ENCODE results near the gene SORBS2. TPM values are rescaled to one million over a fixed set of nuclear protein-coding genes. Genes with fewer than 3 reads are reported as not detected.

Gene SORBS2
- total and polyA plus RNA-seq, 4 experiments from 2014 or later, result not detected

DNA sequence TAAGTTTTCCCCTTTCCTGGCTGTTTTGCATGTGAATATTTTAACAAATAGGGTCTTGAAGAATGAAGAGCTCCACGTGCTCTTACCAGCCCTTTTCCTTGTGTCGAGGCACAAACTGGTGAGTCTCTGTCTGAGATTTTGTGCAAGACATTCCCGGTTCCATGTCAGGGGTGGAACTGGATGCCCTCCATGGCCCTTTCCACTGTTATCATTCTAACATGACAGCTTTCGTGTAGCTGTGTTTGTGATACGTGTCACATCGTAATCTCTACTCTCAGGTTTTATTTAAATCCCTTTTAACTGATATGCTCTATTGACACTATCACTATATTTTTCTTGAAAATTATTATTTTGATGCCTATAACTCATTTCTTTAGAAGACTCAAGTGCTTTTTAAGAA lies 130.4 kb downstream of the SORBS2 start:
- intact Hi-C loops (cut with micrococcal nuclease), result no loop called here
- Histone ChIP-seq H3K4me3 (ENCODE audit: low read length in 2 of 2) (no peak overlapping the region), H3K27me3 (ENCODE audit: insufficient read depth, low read length) (no peaks in the 10 kb centered on the region), H3K27ac (ENCODE audit: low read depth, low read length) (no peak overlapping the region), H3K4me1 (ENCODE audit: insufficient read depth, low read length) (no peaks in the 10 kb centered on the region), H3K36me3 (ENCODE audit: insufficient read depth, low read length) (no peaks in the 10 kb centered on the region), H3K9me3 (ENCODE audit: control insufficient read depth in 1 of 2, low read length in 2 of 2) (no peaks in the 10 kb centered on the region)
- CTCF ChIA-PET (ENCODE audit: partially characterized antibody), result no interaction called here
- POLR2A ChIA-PET (ENCODE audit: partially characterized antibody), result no interaction called here
- Mint-ChIP-seq H3K36me3 (no peaks in the 10 kb centered on the region), H3K4me3 (no peak overlapping the region), H3K27me3 (peaks cover 3 to 8% of the 10 kb centered on the region in 2 donors), H3K27ac (no peak overlapping the region), H3K4me1 (no peaks in the 10 kb centered on the region), H3K9me3 (no peaks in the 10 kb centered on the region)
- DNase-seq, result no peak

DNA sequence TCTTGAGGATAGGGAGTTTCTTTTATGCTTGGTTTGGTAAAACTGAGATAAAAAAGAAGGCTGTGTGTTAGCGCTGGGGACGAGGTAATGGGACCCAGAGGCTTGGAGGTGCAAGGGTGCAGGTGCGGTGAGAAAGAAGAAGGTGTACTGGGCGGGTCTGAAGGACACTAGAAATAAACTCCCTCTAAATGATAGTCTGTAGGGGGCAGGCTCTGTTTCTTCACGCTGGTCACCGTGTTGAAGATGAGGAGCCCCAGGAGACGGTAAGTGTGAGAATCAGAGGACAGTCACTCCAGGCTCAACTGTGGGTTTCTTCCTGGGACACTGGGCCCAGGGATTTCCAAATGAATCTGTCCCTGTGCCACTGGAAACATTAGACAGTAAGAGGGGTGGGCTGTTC lies 131.4 kb downstream of the SORBS2 start:
- H3K36me3 ChIP-seq (ENCODE audit: insufficient read depth, low read length), result no peaks in the 10 kb centered on the region
- CTCF ChIA-PET (ENCODE audit: partially characterized antibody), result interaction anchor here (1.0 kb wide), 1 partner anchor 8 kb away, joined by 3 read pairs; no protein-coding TSS in a partner anchor
- Mint-ChIP-seq H3K9me3 (no peaks in the 10 kb centered on the region), H3K4me3 (no peak overlapping the region), H3K27me3 (peaks cover 5 to 8% of the 10 kb centered on the region in 2 donors), H3K4me1 (no peaks in the 10 kb centered on the region), H3K36me3 (no peaks in the 10 kb centered on the region), H3K27ac (no peak overlapping the region)
- POLR2A ChIA-PET (ENCODE audit: partially characterized antibody), result no interaction called here
- H3K4me3 ChIP-seq (ENCODE audit: low read length in 2 of 2), result no peak overlapping the region
- DNase-seq, result no peak
- no peaks in the 10 kb centered on the region for H3K27me3 ChIP-seq (ENCODE audit: insufficient read depth, low read length)
- intact Hi-C loops (cut with micrococcal nuclease), result no loop called here
- H3K4me1 ChIP-seq (ENCODE audit: insufficient read depth, low read length), result no peaks in the 10 kb centered on the region
- H3K27ac ChIP-seq (ENCODE audit: low read depth, low read length), result no peak overlapping the region
- H3K9me3 ChIP-seq (ENCODE audit: control insufficient read depth in 1 of 2, low read length in 2 of 2), result no peaks in the 10 kb centered on the region

DNA sequence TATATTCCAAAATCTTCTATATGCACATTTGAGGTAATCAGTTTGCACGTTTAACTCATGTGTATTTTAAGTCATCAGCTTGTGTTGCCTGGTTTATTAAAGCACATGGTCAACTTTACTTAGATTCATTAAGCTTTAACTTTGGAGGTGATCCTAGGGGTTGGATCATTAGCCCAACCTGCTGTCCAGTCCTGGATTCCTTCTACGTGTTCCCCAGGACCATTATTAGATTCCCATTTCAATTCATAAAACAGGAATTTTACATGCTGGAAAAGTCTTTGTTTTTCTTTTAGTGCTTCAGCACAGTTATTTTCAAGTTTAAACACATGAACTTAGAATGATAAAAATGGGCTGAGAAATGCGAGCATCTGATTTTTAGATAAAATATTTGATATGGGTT lies 132.5 kb downstream of the SORBS2 start:
- intact Hi-C loops (cut with micrococcal nuclease), result no loop called here
- no peaks in the 10 kb centered on the region for H3K9me3 Mint-ChIP-seq
- H3K36me3 ChIP-seq (ENCODE audit: insufficient read depth, low read length), result no peaks in the 10 kb centered on the region
- H3K27ac Mint-ChIP-seq, result no peak overlapping the region
- ChIA-PET CTCF (ENCODE audit: partially characterized antibody) (interaction anchor here (1.0 kb wide), 1 partner anchor 9 kb away, joined by 3 read pairs; no protein-coding TSS in a partner anchor), POLR2A (ENCODE audit: partially characterized antibody) (no interaction called here)
- H3K9me3 ChIP-seq (ENCODE audit: control insufficient read depth in 1 of 2, low read length in 2 of 2), result no peaks in the 10 kb centered on the region
- H3K4me1 ChIP-seq (ENCODE audit: insufficient read depth, low read length), result no peaks in the 10 kb centered on the region
- H3K4me3 Mint-ChIP-seq, result no peak overlapping the region
- no peaks in the 10 kb centered on the region for H3K27me3 ChIP-seq (ENCODE audit: insufficient read depth, low read length)
- H3K27me3 Mint-ChIP-seq, result peaks cover 5 to 8% of the 10 kb centered on the region in 2 donors
- no peaks in the 10 kb centered on the region for H3K36me3 Mint-ChIP-seq
- no peaks in the 10 kb centered on the region for H3K4me1 Mint-ChIP-seq
- no peak overlapping the region for H3K27ac ChIP-seq (ENCODE audit: low read depth, low read length)
- no peak overlapping the region for H3K4me3 ChIP-seq (ENCODE audit: low read length in 2 of 2)
- DNase-seq, result no peak

DNA sequence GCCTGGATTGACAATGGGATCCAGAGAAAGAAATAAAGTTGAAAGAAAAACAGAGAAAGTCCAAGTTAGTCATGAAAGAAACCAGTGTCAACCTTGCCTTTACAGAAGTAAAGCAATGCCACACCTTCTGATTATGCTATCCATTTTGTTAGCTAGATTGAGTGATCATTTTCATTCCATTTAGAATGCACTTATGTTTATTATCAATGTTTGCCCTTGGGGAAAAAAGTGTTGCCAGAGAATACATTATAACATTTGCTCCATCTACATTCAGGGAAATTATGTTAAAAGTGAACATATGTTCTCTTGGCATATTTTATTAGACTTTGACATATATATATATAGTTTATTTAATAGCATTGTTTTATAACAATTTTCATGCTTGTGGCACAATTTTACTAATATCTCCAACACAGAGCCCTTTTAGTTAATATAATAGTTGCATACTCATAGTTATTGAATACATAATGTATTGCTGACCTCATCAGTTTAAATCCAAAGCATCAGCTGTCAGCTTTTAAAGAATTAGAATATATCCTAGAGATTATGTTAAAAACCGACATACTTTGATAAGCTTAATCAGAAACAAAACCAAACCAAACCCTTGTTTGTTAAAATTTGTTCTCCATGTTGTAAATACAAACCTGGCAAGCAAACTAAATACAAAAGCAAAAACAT lies 134.2 kb downstream of the SORBS2 start:
- peaks cover 5 to 10% of the 10 kb centered on the region in 2 donors for H3K27me3 Mint-ChIP-seq
- no peaks in the 10 kb centered on the region for H3K9me3 ChIP-seq (ENCODE audit: control insufficient read depth in 1 of 2, low read length in 2 of 2)
- no peak overlapping the region for H3K27ac ChIP-seq (ENCODE audit: low read depth, low read length)
- ChIA-PET CTCF (ENCODE audit: partially characterized antibody) (no interaction called here), POLR2A (ENCODE audit: partially characterized antibody) (no interaction called here)
- H3K27me3 ChIP-seq (ENCODE audit: insufficient read depth, low read length), result no peaks in the 10 kb centered on the region
- H3K36me3 ChIP-seq (ENCODE audit: insufficient read depth, low read length), result no peaks in the 10 kb centered on the region
- no peak for DNase-seq
- no peak overlapping the region for H3K4me3 Mint-ChIP-seq
- no peaks in the 10 kb centered on the region for H3K4me1 Mint-ChIP-seq
- peaks cover 0 to 2% (median 0%) of the 10 kb centered on the region in 8 donors for H3K9me3 Mint-ChIP-seq
- intact Hi-C loops (cut with micrococcal nuclease), result no loop called here
- H3K4me3 ChIP-seq (ENCODE audit: low read length in 2 of 2), result no peak overlapping the region
- H3K27ac Mint-ChIP-seq, result no peak overlapping the region
- no peaks in the 10 kb centered on the region for H3K36me3 Mint-ChIP-seq
- H3K4me1 ChIP-seq (ENCODE audit: insufficient read depth, low read length), result no peaks in the 10 kb centered on the region

DNA sequence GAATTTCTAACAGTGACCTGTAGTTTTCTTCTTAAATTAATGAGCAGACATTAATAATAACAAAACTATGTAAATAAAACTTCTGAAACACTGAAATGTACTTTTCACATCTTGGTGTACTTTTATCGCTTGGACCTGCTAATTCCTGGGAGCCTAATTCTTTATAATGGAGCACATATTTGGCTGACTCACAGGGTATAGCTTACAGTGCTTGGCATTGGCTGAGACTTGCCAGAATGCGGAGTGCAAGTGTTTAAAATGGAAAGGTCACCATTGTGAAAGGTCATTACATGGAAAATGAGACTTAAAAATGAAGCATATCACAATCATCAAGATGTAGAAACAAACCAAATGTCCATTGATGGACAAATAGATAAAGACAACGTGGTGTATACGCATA lies 139.4 kb downstream of the SORBS2 start:
- DNase-seq, result no peak
- ChIA-PET CTCF (ENCODE audit: partially characterized antibody) (no interaction called here), POLR2A (ENCODE audit: partially characterized antibody) (no interaction called here)
- Mint-ChIP-seq H3K36me3 (no peaks in the 10 kb centered on the region), H3K9me3 (peaks cover 0 to 2% (median 0%) of the 10 kb centered on the region in 8 donors), H3K27ac (no peak overlapping the region), H3K4me3 (no peak overlapping the region), H3K27me3 (peaks cover 5 to 10% of the 10 kb centered on the region in 2 donors), H3K4me1 (no peaks in the 10 kb centered on the region)
- no peak overlapping the region for H3K4me3 ChIP-seq (ENCODE audit: low read length in 2 of 2)
- H3K27me3 ChIP-seq (ENCODE audit: insufficient read depth, low read length), result no peaks in the 10 kb centered on the region
- no peaks in the 10 kb centered on the region for H3K4me1 ChIP-seq (ENCODE audit: insufficient read depth, low read length)
- no peaks in the 10 kb centered on the region for H3K9me3 ChIP-seq (ENCODE audit: control insufficient read depth in 1 of 2, low read length in 2 of 2)
- no peaks in the 10 kb centered on the region for H3K36me3 ChIP-seq (ENCODE audit: insufficient read depth, low read length)
- no peak overlapping the region for H3K27ac ChIP-seq (ENCODE audit: low read depth, low read length)
- intact Hi-C loops (cut with micrococcal nuclease), result no loop called here

DNA sequence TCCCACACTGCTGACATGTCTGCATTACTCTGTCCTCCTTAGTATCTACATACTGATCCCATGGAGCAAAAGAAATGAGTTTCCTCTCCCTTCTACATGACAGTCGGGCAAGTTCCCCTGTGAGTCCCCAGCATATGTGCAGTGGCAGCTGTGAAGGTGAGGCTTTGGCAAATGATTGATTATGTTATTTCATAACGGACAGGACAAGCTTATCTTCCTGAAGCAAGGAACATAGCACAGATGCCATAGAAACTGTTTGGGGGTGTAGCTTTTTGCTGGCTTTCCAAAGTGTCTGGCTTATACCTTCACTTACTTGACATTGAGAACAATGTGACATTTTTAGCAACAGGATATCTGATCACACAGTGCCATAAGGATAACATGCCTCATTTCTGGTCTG lies 139.8 kb downstream of the SORBS2 start:
- no peak overlapping the region for H3K4me3 Mint-ChIP-seq
- no peaks in the 10 kb centered on the region for H3K4me1 Mint-ChIP-seq
- H3K36me3 Mint-ChIP-seq, result no peaks in the 10 kb centered on the region
- Histone ChIP-seq H3K36me3 (ENCODE audit: insufficient read depth, low read length) (no peaks in the 10 kb centered on the region), H3K27ac (ENCODE audit: low read depth, low read length) (no peak overlapping the region), H3K4me1 (ENCODE audit: insufficient read depth, low read length) (no peaks in the 10 kb centered on the region), H3K27me3 (ENCODE audit: insufficient read depth, low read length) (no peaks in the 10 kb centered on the region), H3K9me3 (ENCODE audit: control insufficient read depth in 1 of 2, low read length in 2 of 2) (no peaks in the 10 kb centered on the region), H3K4me3 (ENCODE audit: low read length in 2 of 2) (no peak overlapping the region)
- peaks cover 5 to 8% of the 10 kb centered on the region in 2 donors for H3K27me3 Mint-ChIP-seq
- no peak for DNase-seq
- no peak overlapping the region for H3K27ac Mint-ChIP-seq
- H3K9me3 Mint-ChIP-seq, result peaks cover 0 to 2% (median 0%) of the 10 kb centered on the region in 8 donors
- intact Hi-C loops (cut with micrococcal nuclease), result no loop called here
- ChIA-PET POLR2A (ENCODE audit: partially characterized antibody) (no interaction called here), CTCF (ENCODE audit: partially characterized antibody) (no interaction called here)

DNA sequence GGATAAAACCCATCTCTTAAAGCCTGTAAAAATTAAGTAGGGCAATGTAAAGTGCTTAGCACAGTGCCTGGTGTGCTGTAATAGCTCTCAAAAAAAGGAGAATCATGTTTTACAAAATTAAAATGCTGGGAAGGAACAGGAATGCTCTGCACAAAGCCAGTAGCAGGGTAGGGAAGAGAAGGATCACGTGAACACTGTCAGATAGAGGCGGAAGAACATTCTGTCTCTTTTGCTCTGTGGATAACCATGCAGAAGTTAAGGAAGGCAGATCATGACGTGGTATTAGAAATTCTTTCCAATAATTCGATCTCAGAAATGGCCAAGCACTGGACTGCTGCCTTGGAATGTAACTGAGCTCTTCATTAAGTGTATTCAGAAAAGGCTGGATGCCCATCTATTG lies 140.5 kb downstream of the SORBS2 start:
- H3K27me3 Mint-ChIP-seq, result peaks cover 5 to 6% of the 10 kb centered on the region in 2 donors
- no peak for DNase-seq
- Histone ChIP-seq H3K9me3 (ENCODE audit: control insufficient read depth in 1 of 2, low read length in 2 of 2) (no peaks in the 10 kb centered on the region), H3K36me3 (ENCODE audit: insufficient read depth, low read length) (no peaks in the 10 kb centered on the region), H3K27me3 (ENCODE audit: insufficient read depth, low read length) (no peaks in the 10 kb centered on the region), H3K27ac (ENCODE audit: low read depth, low read length) (no peak overlapping the region), H3K4me3 (ENCODE audit: low read length in 2 of 2) (no peak overlapping the region), H3K4me1 (ENCODE audit: insufficient read depth, low read length) (no peaks in the 10 kb centered on the region)
- H3K27ac Mint-ChIP-seq, result no peak overlapping the region
- H3K36me3 Mint-ChIP-seq, result no peaks in the 10 kb centered on the region
- ChIA-PET POLR2A (ENCODE audit: partially characterized antibody) (no interaction called here), CTCF (ENCODE audit: partially characterized antibody) (no interaction called here)
- intact Hi-C loops (cut with micrococcal nuclease), result no loop called here
- H3K4me1 Mint-ChIP-seq, result no peaks in the 10 kb centered on the region
- H3K9me3 Mint-ChIP-seq, result peaks cover 0 to 2% (median 0%) of the 10 kb centered on the region in 8 donors
- H3K4me3 Mint-ChIP-seq, result no peak overlapping the region

Data from CD4-positive, alpha-beta memory T cell (primary cell).